Kidney epithelial cell (primary cell): Measurements from ENCODE around the gene CHD3. TPM values are rescaled to one million over a fixed set of nuclear protein-coding genes. Genes with fewer than 3 reads are reported as not detected.
A peak's percentile ranks its signal among the peaks of the same experiment; 100 is the strongest.

Experiments
- DNase-seq: peaks from one replicate; pipeline ENCODE4 v3.0.0-alpha.2; 2010; ENCODE audit warnings: low read depth
- H3K27me3 ChIP-seq: 2 replicates; pipeline ENCODE4 v1.6.0; 2011; ENCODE audit warnings: low read length; ENCODE audit not compliant: control insufficient read depth, insufficient read depth
- H3K36me3 ChIP-seq: 2 replicates; pipeline ENCODE4 v1.5.1; 2011; ENCODE audit warnings: low read length; ENCODE audit not compliant: control insufficient read depth, insufficient read depth
- H3K4me3 ChIP-seq: 2 replicates; pipeline ENCODE4 v1.5.1; 2011; ENCODE audit warnings: low read depth, mild to moderate bottlenecking, control low read depth, low read length
- CTCF ChIP-seq: IDR thresholded peaks from 2 replicates; pipeline ENCODE4 v1.5.1; 2011; ENCODE audit warnings: mild to moderate bottlenecking, moderate library complexity, low read length, control low read depth, inconsistent platforms; ENCODE audit not compliant: insufficient read depth, poor library complexity, severe bottlenecking
- total RNA-seq: library from RNA; depleted of rRNA; stranded (reverse); fragments of >200 nt; gene quantifications from 2 replicates; pipeline ENCODE4 v1.2.3, GENCODE V29; 2015

CHD3 gene
- total RNA-seq, 1 donor from 2014 or later: 42.4 TPM

- Histone ChIP-seq H3K4me3 (peak overlapping the region; percentile 62), H3K27me3 (no peaks in the 10 kb centered on the region), H3K36me3 (no peaks in the 10 kb centered on the region)
- DNase-seq: no peak
- peak; percentile 19 for TF ChIP-seq CTCF
These were observed 44.4 kb downstream of the CHD3 start for GRCh38 chr17:7932949-7933348.

GRCh38 chr17:7935859-7936258 is 47.3 kb downstream of the CHD3 start:
- no peak for DNase-seq
- H3K4me3 ChIP-seq: no peak overlapping the region
- no peak for TF ChIP-seq CTCF
- no peaks in the 10 kb centered on the region for H3K27me3 ChIP-seq
- H3K36me3 ChIP-seq: peaks cover 1% of the 10 kb centered on the region

DNA sequence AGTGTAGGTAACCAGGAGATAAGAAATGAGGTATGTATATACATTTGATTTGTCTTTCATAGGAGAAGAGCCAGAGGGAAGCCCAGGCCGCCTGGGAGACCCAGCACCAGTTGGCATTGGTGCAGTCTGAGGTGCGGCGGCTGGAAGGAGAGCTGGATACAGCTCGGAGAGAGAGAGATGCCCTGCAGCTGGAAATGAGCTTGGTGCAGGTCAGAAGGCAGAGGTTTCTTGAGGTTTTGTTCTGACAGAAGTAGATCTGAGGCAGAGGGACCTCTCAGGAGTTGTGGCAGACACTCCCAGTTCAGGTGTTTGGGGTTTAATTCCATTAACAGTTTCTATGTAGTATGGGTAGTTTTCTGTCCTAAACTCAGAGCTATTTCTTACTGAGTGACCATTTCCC is 51.4 kb downstream of the CHD3 start:
- no peak for TF ChIP-seq CTCF
- Histone ChIP-seq H3K27me3 (no peaks in the 10 kb centered on the region), H3K36me3 (peaks cover 1% of the 10 kb centered on the region), H3K4me3 (no peak overlapping the region)
- no peak for DNase-seq

GRCh38 chr17:7940743-7941142 is 52.2 kb downstream of the CHD3 start:
- DNase-seq: no peak
- H3K27me3 ChIP-seq: no peaks in the 10 kb centered on the region
- no peak overlapping the region for H3K4me3 ChIP-seq
- no peak for TF ChIP-seq CTCF
- H3K36me3 ChIP-seq: peaks cover 1% of the 10 kb centered on the region

DNA sequence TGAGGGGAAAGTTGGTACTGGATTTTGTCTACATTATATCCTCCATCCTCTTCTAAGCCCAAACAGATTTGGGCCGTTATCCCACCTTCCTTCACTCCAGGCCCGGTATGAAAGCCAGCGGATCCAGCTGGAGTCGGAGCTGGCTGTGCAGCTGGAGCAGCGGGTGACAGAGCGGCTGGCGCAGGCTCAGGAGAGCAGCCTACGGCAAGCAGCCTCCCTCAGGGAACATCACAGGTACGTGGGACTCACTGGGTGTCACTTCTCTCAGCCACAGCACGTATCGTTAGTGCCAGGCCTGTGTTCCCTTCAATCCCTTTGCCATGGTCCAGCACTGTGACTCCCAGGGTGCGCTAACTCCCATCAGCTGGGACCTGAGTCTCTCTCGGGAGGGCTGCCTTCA is 54.7 kb downstream of the CHD3 start:
- no peaks in the 10 kb centered on the region for H3K27me3 ChIP-seq
- no peak for DNase-seq
- no peak for TF ChIP-seq CTCF
- peaks cover 1% of the 10 kb centered on the region for H3K36me3 ChIP-seq
- no peak overlapping the region for H3K4me3 ChIP-seq

DNA sequence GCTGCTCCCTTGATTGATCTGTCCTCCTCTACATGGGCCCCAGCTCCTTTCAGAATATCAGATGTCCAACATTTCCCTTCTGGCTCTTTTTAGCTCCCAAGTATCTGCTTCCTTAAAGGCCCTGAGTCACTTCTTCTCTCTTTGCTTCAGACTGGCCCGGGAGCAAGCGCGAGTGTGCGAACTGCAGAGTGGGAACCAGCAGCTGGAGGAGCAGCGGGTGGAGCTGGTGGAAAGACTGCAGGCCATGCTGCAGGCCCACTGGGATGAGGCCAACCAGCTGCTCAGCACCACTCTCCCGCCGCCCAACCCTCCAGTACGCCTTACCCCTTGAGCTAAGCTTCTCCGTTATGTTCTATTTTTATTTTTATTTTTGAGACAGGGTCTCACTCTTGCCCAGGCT is 55.7 kb downstream of the CHD3 start:
- Histone ChIP-seq H3K27me3 (no peaks in the 10 kb centered on the region), H3K36me3 (peaks cover 3% of the 10 kb centered on the region), H3K4me3 (no peak overlapping the region)
- no peak for TF ChIP-seq CTCF
- no peak for DNase-seq
